Endothelial cell of umbilical vein (primary cell): ENCODE results near the gene FAM135A. TPM values are rescaled to one million over a fixed set of nuclear protein-coding genes. Genes with fewer than 3 reads are reported as not detected.

ENCODE experiments used
- BruUV-seq: library from RNA; stranded (reverse); fragments of 400-500 nt; replicated peaks from 2 replicates; lab custom pipeline; 2021; lab: Mats Ljungman, UMichigan
- CTCF ChIA-PET: fragments of 300-600, 350-600 bp; sonication (Branson Sonifier 250); formaldehyde crosslinking; loops from one replicate; lab custom pipeline; 2021; ENCODE audit warnings: antibody characterized with exemption, inconsistent platforms; lab: Charles Lee
- POLR2A ChIA-PET: fragments of 300-600, 350-600 bp; sonication (Branson Sonifier 250); formaldehyde crosslinking; loops from one replicate; lab custom pipeline; 2021; ENCODE audit warnings: antibody characterized with exemption, inconsistent platforms; lab: Charles Lee
- DNase-seq: peaks from one replicate; pipeline ENCODE4 v3.0.0-alpha.2; 2011; ENCODE audit warnings: low read depth, low spot score
- FAIRE-seq: peaks from 2 replicates; lab custom pipeline; 2011; peaks lifted over from hg19 to GRCh38; lab: Jason Lieb, UNC
- H2AFZ ChIP-seq: 2 replicates; pipeline ENCODE4 v1.6.0; 2012; ENCODE audit warnings: low read depth, low read length, control low read depth, inconsistent platforms
- H3K27ac ChIP-seq: 2 replicates; pipeline ENCODE4 v1.5.1; 2011; ENCODE audit warnings: low read depth, mild to moderate bottlenecking, control low read depth, low read length, moderate library complexity; ENCODE audit not compliant: insufficient read depth
- H3K27me3 ChIP-seq, 2 experiments: 2 replicates each; pipeline versions ENCODE4 v1.6.0 to v1.6.1; 2011; ENCODE audit warnings: low read length in 2 of 2, mixed read lengths in 1 of 2; ENCODE audit not compliant: control insufficient read depth in 2 of 2, insufficient read depth in 2 of 2
- H3K36me3 ChIP-seq, 2 experiments: 2 replicates in 1 of 2; 3 replicates in 1 of 2; pipeline ENCODE4 v1.5.1; 2011; ENCODE audit warnings: low read length in 2 of 2, mild to moderate bottlenecking in 1 of 2, moderate library complexity in 1 of 2; ENCODE audit not compliant: control insufficient read depth in 2 of 2, insufficient read depth in 2 of 2; ENCODE audit errors: extremely low read depth in 1 of 2
- H3K4me1 ChIP-seq: 3 replicates; pipeline ENCODE4 v1.5.1; 2011; ENCODE audit warnings: mild to moderate bottlenecking, low read length; ENCODE audit not compliant: control insufficient read depth, insufficient read depth; ENCODE audit errors: extremely low read depth
- H3K4me2 ChIP-seq: 2 replicates; pipeline ENCODE4 v1.6.1; 2011; ENCODE audit warnings: low read length, control low read depth, mixed read lengths; ENCODE audit not compliant: insufficient read depth
- H3K4me3 ChIP-seq, 3 experiments: fragments of 200-600 bp in 1 of 3; sonication (generic), shearing (Covaris generic) in 1 of 3; replicated peaks in 1 of 3; 2 replicates each; pipeline ENCODE4 v1.5.1; 2011 to 2016; ENCODE audit warnings: control low read depth in 3 of 3, low read length in 3 of 3, mild to moderate bottlenecking in 2 of 3, inconsistent platforms in 1 of 3, low read depth in 1 of 3, moderate library complexity in 1 of 3; ENCODE audit not compliant: insufficient read depth in 1 of 3
- H3K79me2 ChIP-seq: 2 replicates; pipeline ENCODE4 v1.6.0; 2012; ENCODE audit warnings: low read length, inconsistent platforms; ENCODE audit not compliant: control insufficient read depth, insufficient read depth
- H3K9ac ChIP-seq: replicated peaks from 2 replicates; pipeline ENCODE3; 2011; ENCODE audit warnings: low read length, control low read depth; ENCODE audit not compliant: insufficient read depth; ENCODE audit errors: extremely low read depth
- H3K9me1 ChIP-seq: replicated peaks from 3 replicates; pipeline ENCODE4 v1.6.0; 2011; ENCODE audit warnings: mild to moderate bottlenecking, low read length; ENCODE audit not compliant: control insufficient read depth, insufficient read depth; ENCODE audit errors: extremely low read depth
- H3K9me3 ChIP-seq: replicated peaks from 2 replicates; pipeline ENCODE4 v1.5.1; 2012; ENCODE audit warnings: low read length, inconsistent platforms; ENCODE audit not compliant: control insufficient read depth, insufficient read depth
- H4K20me1 ChIP-seq: replicated peaks from 2 replicates; pipeline ENCODE3; 2011; ENCODE audit warnings: mild to moderate bottlenecking, low read length; ENCODE audit not compliant: control insufficient read depth, insufficient read depth; ENCODE audit errors: extremely low read depth
- CTCF ChIP-seq, 2 donors: IDR thresholded peaks; 1 replicate in 1 of 2; 2 replicates in 1 of 2; pipeline ENCODE4 v1.5.1; 2011; ENCODE audit warnings: low read length in 2 of 2, mild to moderate bottlenecking in 2 of 2, moderate library complexity in 2 of 2, control low read depth in 1 of 2, inconsistent platforms in 1 of 2, low read depth in 1 of 2; ENCODE audit not compliant: insufficient read depth in 1 of 2; ENCODE audit errors: extremely low read depth in 1 of 2
- EZH2 ChIP-seq: IDR thresholded peaks from 2 replicates; pipeline ENCODE4 v1.6.1; 2012; ENCODE audit warnings: borderline replicate concordance, low read depth, mild to moderate bottlenecking, moderate library complexity, low read length, inconsistent platforms; ENCODE audit not compliant: severe bottlenecking
- FOS ChIP-seq: IDR thresholded peaks from 2 replicates; pipeline ENCODE4 v1.6.1; 2011; ENCODE audit warnings: mild to moderate bottlenecking, low read length, moderate library complexity, borderline replicate concordance; ENCODE audit not compliant: insufficient read depth
- GATA2 ChIP-seq: IDR thresholded peaks from 2 replicates; pipeline ENCODE4 v1.7.0; 2011; ENCODE audit warnings: low read depth, mild to moderate bottlenecking, moderate library complexity, mixed read lengths, low read length; ENCODE audit not compliant: insufficient read length, insufficient read depth
- JUN ChIP-seq: IDR thresholded peaks from 2 replicates; pipeline ENCODE4 v1.6.1; 2011; ENCODE audit warnings: borderline replicate concordance, low read depth; ENCODE audit not compliant: insufficient read length, insufficient read depth
- MYC ChIP-seq: IDR thresholded peaks from one replicate; pipeline ENCODE4 v1.6.1; 2011; ENCODE audit warnings: mild to moderate bottlenecking, low read depth, low read length
- POLR2A ChIP-seq: IDR thresholded peaks from 2 replicates; pipeline ENCODE4 v1.6.1; 2012; ENCODE audit warnings: low read depth, mild to moderate bottlenecking, control low read depth, low read length
- POLR2AphosphoS5 ChIP-seq: IDR thresholded peaks from 2 replicates; pipeline ENCODE4 v1.6.1; 2012; ENCODE audit warnings: low read depth, mild to moderate bottlenecking, control low read depth, low read length, moderate library complexity; ENCODE audit not compliant: insufficient read depth
- dilution Hi-C: fragments of 300-500 bp; cut with MboI; formaldehyde crosslinking; loops from one replicate; pipeline ENCODE4 v1.15.0; 2019; ENCODE audit warnings: low sequenced_read_pairs; ENCODE audit not compliant: extremely low pct_ligation_motif_present
- intact Hi-C: fragments of 100-400 bp; cut with micrococcal nuclease; formaldehyde crosslinking; loops from one replicate; pipeline ENCODE4 v1.10.0; 2022
- polyA plus RNA-seq, 4 experiments: library from polyadenylated mRNA; depleted of rRNA in 3 of 4; stranded (reverse) in 3 of 4; unstranded in 1 of 4; fragments of >200 nt; gene quantifications; 2 replicates each; pipeline versions ENCODE4 v1.2.1 to v1.2.3, GENCODE V29; 2011 to 2012; ENCODE audit warnings: missing spikeins in 1 of 4
- total RNA-seq: library from RNA; stranded (reverse); gene quantifications from 2 replicates; pipeline ENCODE4 v1.2.3, GENCODE V29; 2021
- TF ChIP-seq, protein P1 (sequence below): IDR thresholded peaks from 2 replicates; pipeline ENCODE4 v1.6.1; 2011; ENCODE audit not compliant: insufficient read depth, insufficient read length

Gene FAM135A
- total and polyA plus RNA-seq, 2 donors (not counting 3 experiments of a cell fraction or from before 2014, with no cell fraction given) = 3.7 to 9.6 TPM

DNA sequence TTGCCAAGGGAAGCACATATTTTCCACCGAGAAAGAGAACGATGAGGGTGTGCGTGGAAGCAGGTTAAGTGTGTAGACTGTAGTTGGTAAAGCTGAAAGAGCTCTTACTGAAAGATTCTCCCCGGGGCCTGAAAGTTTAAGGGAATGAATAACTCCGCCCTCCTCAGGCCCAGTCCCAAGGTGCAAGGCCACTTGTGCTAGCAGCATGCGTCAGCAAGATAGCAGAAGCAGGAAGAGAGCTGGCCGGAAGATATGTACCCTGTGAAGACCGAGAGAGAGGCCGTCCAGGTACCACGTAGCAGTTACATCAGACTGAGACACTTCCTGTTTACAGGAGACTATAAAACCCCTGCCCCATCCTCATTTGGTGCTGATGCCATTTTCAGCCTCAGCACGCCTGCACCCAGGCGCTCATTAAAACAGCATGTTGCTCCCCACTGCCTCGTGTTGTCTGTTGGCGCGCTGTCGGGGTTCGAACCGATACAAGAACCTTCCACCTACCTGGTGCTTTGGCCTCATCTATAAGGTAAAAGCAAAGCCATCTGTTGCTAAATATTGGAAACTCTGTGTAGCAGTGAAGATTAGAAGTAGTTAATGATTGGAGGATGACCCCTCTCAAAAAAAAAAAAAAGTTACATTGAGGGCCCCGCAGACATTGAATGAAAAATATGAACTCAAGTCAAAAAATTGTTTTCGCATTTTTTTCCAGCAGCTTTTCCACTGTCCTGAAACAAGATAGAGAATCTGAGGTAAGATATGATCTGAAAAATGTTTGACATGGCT is 18.6 kb upstream of the FAM135A start:
- Histone ChIP-seq H2AFZ (peak overlapping the region; percentile 23), H3K27me3 (peaks cover 4 to 12% of the 10 kb centered on the region in 2 experiments), H3K4me2 (no peak overlapping the region), H3K9me1 (no peaks in the 10 kb centered on the region), H3K9me3 (no peaks in the 10 kb centered on the region), H3K4me3 (no peak overlapping the region), H3K4me1 (peaks cover 16% of the 10 kb centered on the region), H3K79me2 (no peaks in the 10 kb centered on the region), H3K9ac (no peak overlapping the region), H3K36me3 (no peaks in the 10 kb centered on the region), H3K27ac (no peak overlapping the region), H4K20me1 (no peaks in the 10 kb centered on the region)
- ChIA-PET POLR2A (no interaction called here), CTCF (interaction anchor here (1.0 to 1.9 kb wide), 3 partner anchors 23 to 84 kb away, joined by 3 to 5 read pairs (median 4); no protein-coding TSS in a partner anchor)
- intact Hi-C loops (no loop called here), dilution Hi-C loops (no loop called here)
- TF ChIP-seq POLR2AphosphoS5 = no peak
- TF ChIP-seq POLR2A = no peak
- no peak for TF ChIP-seq JUN
- TF ChIP-seq FOS = no peak
- TF ChIP-seq GATA2 = no peak
- TF ChIP-seq, protein P1, sequence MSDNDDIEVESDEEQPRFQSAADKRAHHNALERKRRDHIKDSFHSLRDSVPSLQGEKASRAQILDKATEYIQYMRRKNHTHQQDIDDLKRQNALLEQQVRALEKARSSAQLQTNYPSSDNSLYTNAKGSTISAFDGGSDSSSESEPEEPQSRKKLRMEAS = no peak
- DNase-seq (no peak), FAIRE-seq (no peak)
- no TSS peak for BruUV-seq

- BruUV-seq = no TSS peak
- Histone ChIP-seq H3K27ac (no peak overlapping the region), H3K9me3 (no peaks in the 10 kb centered on the region), H3K9ac (no peak overlapping the region), H3K4me1 (peaks cover 16% of the 10 kb centered on the region), H3K4me3 (no peak overlapping the region), H3K36me3 (no peaks in the 10 kb centered on the region), H3K9me1 (no peaks in the 10 kb centered on the region), H3K27me3 (peaks cover 2 to 6% of the 10 kb centered on the region in 2 experiments), H3K4me2 (no peak overlapping the region), H2AFZ (no peak overlapping the region), H4K20me1 (no peaks in the 10 kb centered on the region), H3K79me2 (no peaks in the 10 kb centered on the region)
- CTCF ChIA-PET = interaction anchor here (0.9 to 1.9 kb wide), 4 partner anchors 23 to 84 kb away, joined by 3 to 5 read pairs (median 4); no protein-coding TSS in a partner anchor
- POLR2A ChIA-PET = no interaction called here
- FAIRE-seq (no peak), DNase-seq (no peak)
- TF ChIP-seq, protein P1 = no peak
- no peak for TF ChIP-seq POLR2A
- TF ChIP-seq POLR2AphosphoS5 = no peak
- no peak for TF ChIP-seq EZH2
- no peak for TF ChIP-seq MYC
- TF ChIP-seq CTCF (IDR thresholded peaks at IDR 0.05; ENCODE audit: extremely low read depth in 1 of 2, insufficient read depth in 1 of 2, low read depth in 1 of 2, low read length in 2 of 2) = no peak
- TF ChIP-seq GATA2 = no peak
- no peak for TF ChIP-seq FOS
- no peak for TF ChIP-seq JUN
- intact Hi-C loops (no loop called here), dilution Hi-C loops (no loop called here)
These were observed 18.0 kb upstream of the FAM135A start for GRCh38 chr6:70395301-70395672.
